GM21528 (cell line): Measurements from ENCODE around the gene TNFSF13B.

Experiments
- ATAC-seq: cut with Tn5 transposase; IDR thresholded peaks from one replicate; pipeline ENCODE4 v1.9.1; 2021; ENCODE audit warnings: mild to moderate bottlenecking, moderate library complexity; ENCODE audit not compliant: unreplicated experiment, low FRiP score

TNFSF13B gene

GRCh38 chr13:108342369-108343289, 73.1 kb downstream of the TNFSF13B start:
- peak; percentile 63 for ATAC-seq

GRCh38 chr13:108345016-108345415, 75.5 kb downstream of the TNFSF13B start:
- no peak for ATAC-seq

GRCh38 chr13:108346376-108346775, 76.9 kb downstream of the TNFSF13B start:
- ATAC-seq = no peak

GRCh38 chr13:108349269-108349668, 79.8 kb downstream of the TNFSF13B start:
- ATAC-seq = no peak

GRCh38 chr13:108350579-108350978, 81.1 kb downstream of the TNFSF13B start:
- ATAC-seq = no peak

GRCh38 chr13:108352599-108352998, 83.1 kb downstream of the TNFSF13B start:
- no peak for ATAC-seq

- ATAC-seq = no peak
Observed at GRCh38 chr13:108357228-108357627, 87.7 kb downstream of the TNFSF13B start.
